ENCODE measurements around the gene DNAH17. TPM values are rescaled to one million over a fixed set of nuclear protein-coding genes. Genes with fewer than 3 reads are reported as not detected.
A peak's percentile ranks its signal among the peaks of the same experiment; 100 is the strongest.

The DNAH17 gene
- total and polyA plus RNA-seq, 2 of the 13 experiments (the other 11 are each of a cell fraction or from before 2014, with no cell fraction given), result 0.86 to 1.6 TPM

DNA sequence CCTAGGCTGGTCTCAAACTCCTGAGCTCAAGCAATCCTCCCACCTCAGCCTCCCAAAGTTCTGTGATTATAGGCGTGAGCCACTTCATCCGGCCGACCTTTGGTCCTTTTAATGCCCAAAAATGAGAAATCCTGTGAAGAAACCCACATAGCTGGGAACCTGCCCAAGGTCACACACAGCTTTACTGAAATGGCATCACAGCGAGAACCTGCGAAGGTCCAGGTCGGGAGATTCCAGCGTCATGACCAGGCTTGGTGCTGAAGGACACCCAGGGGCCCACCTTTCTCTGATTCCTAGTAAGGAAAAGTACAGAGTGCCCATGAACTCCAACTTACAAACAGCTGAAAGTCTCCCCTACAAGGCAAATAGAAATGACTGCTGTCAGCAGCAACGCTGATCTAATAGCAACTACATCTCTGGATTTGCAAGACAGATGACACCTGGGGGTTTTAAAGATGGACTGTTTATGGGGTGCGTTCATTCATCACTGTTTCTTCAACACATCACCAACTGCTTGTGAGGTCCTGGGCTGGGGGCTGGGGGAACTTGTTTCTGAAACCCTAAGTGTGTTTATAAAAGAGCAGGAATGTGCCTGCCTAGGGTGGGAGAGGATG lies 24.5 kb upstream of the DNAH17 start (continued):
- TF ChIP-seq, protein P1, sequence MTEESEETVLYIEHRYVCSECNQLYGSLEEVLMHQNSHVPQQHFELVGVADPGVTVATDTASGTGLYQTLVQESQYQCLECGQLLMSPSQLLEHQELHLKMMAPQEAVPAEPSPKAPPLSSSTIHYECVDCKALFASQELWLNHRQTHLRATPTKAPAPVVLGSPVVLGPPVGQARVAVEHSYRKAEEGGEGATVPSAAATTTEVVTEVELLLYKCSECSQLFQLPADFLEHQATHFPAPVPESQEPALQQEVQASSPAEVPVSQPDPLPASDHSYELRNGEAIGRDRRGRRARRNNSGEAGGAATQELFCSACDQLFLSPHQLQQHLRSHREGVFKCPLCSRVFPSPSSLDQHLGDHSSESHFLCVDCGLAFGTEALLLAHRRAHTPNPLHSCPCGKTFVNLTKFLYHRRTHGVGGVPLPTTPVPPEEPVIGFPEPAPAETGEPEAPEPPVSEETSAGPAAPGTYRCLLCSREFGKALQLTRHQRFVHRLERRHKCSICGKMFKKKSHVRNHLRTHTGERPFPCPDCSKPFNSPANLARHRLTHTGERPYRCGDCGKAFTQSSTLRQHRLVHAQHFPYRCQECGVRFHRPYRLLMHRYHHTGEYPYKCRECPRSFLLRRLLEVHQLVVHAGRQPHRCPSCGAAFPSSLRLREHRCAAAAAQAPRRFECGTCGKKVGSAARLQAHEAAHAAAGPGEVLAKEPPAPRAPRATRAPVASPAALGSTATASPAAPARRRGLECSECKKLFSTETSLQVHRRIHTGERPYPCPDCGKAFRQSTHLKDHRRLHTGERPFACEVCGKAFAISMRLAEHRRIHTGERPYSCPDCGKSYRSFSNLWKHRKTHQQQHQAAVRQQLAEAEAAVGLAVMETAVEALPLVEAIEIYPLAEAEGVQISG (CRISPR knock-in tag; IDR thresholded peaks at IDR 0.05), result peak; percentile 75
- TF ChIP-seq MYC (CRISPR knock-in tag; IDR thresholded peaks at IDR 0.05; ENCODE audit: borderline replicate concordance) (peak; percentile 65), TFE3 (CRISPR knock-in tag; IDR thresholded peaks at IDR 0.05) (peak; percentile 57), ZNF614 (CRISPR knock-in tag; IDR thresholded peaks at IDR 0.05; ENCODE audit: borderline replicate concordance) (peak; percentile 98; the same call in 1 of the 2 replicates), SAFB2 (CRISPR knock-in tag; IDR thresholded peaks at IDR 0.05; ENCODE audit: borderline replicate concordance, low read depth) (no peak), ZFP37 (CRISPR knock-in tag; IDR thresholded peaks at IDR 0.05; ENCODE audit: borderline replicate concordance) (no peak), KAT2B (IDR thresholded peaks at IDR 0.05; ENCODE audit: borderline replicate concordance, low read depth, low read length) (no peak), PHF8 (CRISPR knock-in tag; IDR thresholded peaks at IDR 0.05) (peak; percentile 42), SP1 (IDR thresholded peaks at IDR 0.05) (no peak), SP1 (CRISPR knock-in tag; IDR thresholded peaks at IDR 0.05) (no peak), CBX2 (IDR thresholded peaks at IDR 0.05; ENCODE audit: low read depth, low read length) (no peak), CBX2 (CRISPR knock-in tag; IDR thresholded peaks at IDR 0.05; ENCODE audit: low read depth) (no peak), HIC2 (CRISPR knock-in tag; IDR thresholded peaks at IDR 0.05; ENCODE audit: low read depth) (peak; percentile 91), ZNF513 (CRISPR knock-in tag; conservative IDR thresholded peaks at IDR 0.05) (0 out of 2 replicates have a peak, but pooled peaks have one; percentile 34)
- TF ChIP-seq, protein P2, sequence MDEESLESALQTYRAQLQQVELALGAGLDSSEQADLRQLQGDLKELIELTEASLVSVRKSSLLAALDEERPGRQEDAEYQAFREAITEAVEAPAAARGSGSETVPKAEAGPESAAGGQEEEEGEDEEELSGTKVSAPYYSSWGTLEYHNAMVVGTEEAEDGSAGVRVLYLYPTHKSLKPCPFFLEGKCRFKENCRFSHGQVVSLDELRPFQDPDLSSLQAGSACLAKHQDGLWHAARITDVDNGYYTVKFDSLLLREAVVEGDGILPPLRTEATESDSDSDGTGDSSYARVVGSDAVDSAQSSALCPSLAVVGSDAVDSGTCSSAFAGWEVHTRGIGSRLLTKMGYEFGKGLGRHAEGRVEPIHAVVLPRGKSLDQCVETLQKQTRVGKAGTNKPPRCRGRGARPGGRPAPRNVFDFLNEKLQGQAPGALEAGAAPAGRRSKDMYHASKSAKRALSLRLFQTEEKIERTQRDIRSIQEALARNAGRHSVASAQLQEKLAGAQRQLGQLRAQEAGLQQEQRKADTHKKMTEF (CRISPR knock-in tag; IDR thresholded peaks at IDR 0.05), result peak; percentile 95
- TF ChIP-seq, protein P3, sequence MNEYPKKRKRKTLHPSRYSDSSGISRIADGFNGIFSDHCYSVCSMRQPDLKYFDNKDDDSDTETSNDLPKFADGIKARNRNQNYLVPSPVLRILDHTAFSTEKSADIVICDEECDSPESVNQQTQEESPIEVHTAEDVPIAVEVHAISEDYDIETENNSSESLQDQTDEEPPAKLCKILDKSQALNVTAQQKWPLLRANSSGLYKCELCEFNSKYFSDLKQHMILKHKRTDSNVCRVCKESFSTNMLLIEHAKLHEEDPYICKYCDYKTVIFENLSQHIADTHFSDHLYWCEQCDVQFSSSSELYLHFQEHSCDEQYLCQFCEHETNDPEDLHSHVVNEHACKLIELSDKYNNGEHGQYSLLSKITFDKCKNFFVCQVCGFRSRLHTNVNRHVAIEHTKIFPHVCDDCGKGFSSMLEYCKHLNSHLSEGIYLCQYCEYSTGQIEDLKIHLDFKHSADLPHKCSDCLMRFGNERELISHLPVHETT (CRISPR knock-in tag; conservative IDR thresholded peaks at IDR 0.05), result peak; percentile 69; the same call in 1 of the 2 replicates
- TF ChIP-seq, protein P4, sequence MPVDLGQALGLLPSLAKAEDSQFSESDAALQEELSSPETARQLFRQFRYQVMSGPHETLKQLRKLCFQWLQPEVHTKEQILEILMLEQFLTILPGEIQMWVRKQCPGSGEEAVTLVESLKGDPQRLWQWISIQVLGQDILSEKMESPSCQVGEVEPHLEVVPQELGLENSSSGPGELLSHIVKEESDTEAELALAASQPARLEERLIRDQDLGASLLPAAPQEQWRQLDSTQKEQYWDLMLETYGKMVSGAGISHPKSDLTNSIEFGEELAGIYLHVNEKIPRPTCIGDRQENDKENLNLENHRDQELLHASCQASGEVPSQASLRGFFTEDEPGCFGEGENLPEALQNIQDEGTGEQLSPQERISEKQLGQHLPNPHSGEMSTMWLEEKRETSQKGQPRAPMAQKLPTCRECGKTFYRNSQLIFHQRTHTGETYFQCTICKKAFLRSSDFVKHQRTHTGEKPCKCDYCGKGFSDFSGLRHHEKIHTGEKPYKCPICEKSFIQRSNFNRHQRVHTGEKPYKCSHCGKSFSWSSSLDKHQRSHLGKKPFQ (CRISPR knock-in tag; IDR thresholded peaks at IDR 0.05; ENCODE audit: insufficient replicate concordance), result peak; percentile 73

All from HepG2 (cell line).